Measurements from ENCODE around the gene TFB2M. TPM values are rescaled to one million over a fixed set of nuclear protein-coding genes. Genes with fewer than 3 reads are reported as not detected.

Gene TFB2M
- total RNA-seq, 1 donor from 2014 or later: 6.5 TPM

GRCh38 chr1:246544001-246544400 lies 22.1 kb downstream of the TFB2M start:
- Mint-ChIP-seq H3K4me1 (ENCODE audit: low read depth, unreplicated experiment) (no peaks in the 10 kb centered on the region), H3K27me3 (ENCODE audit: unreplicated experiment) (no peaks in the 10 kb centered on the region), H3K36me3 (ENCODE audit: unreplicated experiment) (no peaks in the 10 kb centered on the region), H3K27ac (ENCODE audit: unreplicated experiment) (no peak overlapping the region), H3K4me3 (ENCODE audit: unreplicated experiment) (no peak overlapping the region), H3K9me3 (ENCODE audit: unreplicated experiment) (no peaks in the 10 kb centered on the region)
- no peak for TF ChIP-seq CTCF (IDR thresholded peaks at IDR 0.05; ENCODE audit: partially characterized antibody, unreplicated experiment)
- DNase-seq: no peak

GRCh38 chr1:246540738-246541491 lies 25.1 kb downstream of the TFB2M start:
- Mint-ChIP-seq H3K4me1 (ENCODE audit: low read depth, unreplicated experiment) (no peaks in the 10 kb centered on the region), H3K4me3 (ENCODE audit: unreplicated experiment) (no peak overlapping the region), H3K27ac (ENCODE audit: unreplicated experiment) (no peak overlapping the region), H3K9me3 (ENCODE audit: unreplicated experiment) (no peaks in the 10 kb centered on the region), H3K27me3 (ENCODE audit: unreplicated experiment) (no peaks in the 10 kb centered on the region), H3K36me3 (ENCODE audit: unreplicated experiment) (no peaks in the 10 kb centered on the region)
- no peak for TF ChIP-seq CTCF (IDR thresholded peaks at IDR 0.05; ENCODE audit: partially characterized antibody, unreplicated experiment)
- no peak for DNase-seq

GRCh38 chr1:246537887-246538286 lies 28.2 kb downstream of the TFB2M start:
- Mint-ChIP-seq H3K4me3 (ENCODE audit: unreplicated experiment) (no peak overlapping the region), H3K4me1 (ENCODE audit: low read depth, unreplicated experiment) (no peaks in the 10 kb centered on the region), H3K36me3 (ENCODE audit: unreplicated experiment) (no peaks in the 10 kb centered on the region), H3K27ac (ENCODE audit: unreplicated experiment) (no peak overlapping the region), H3K9me3 (ENCODE audit: unreplicated experiment) (no peaks in the 10 kb centered on the region), H3K27me3 (ENCODE audit: unreplicated experiment) (no peaks in the 10 kb centered on the region)
- DNase-seq: no peak
- no peak for TF ChIP-seq CTCF (IDR thresholded peaks at IDR 0.05; ENCODE audit: partially characterized antibody, unreplicated experiment)

- H3K4me1 Mint-ChIP-seq (ENCODE audit: low read depth, unreplicated experiment): no peaks in the 10 kb centered on the region
- no peak overlapping the region for H3K4me3 Mint-ChIP-seq (ENCODE audit: unreplicated experiment)
- no peaks in the 10 kb centered on the region for H3K36me3 Mint-ChIP-seq (ENCODE audit: unreplicated experiment)
- H3K9me3 Mint-ChIP-seq (ENCODE audit: unreplicated experiment): no peaks in the 10 kb centered on the region
- DNase-seq: no peak
- H3K27ac Mint-ChIP-seq (ENCODE audit: unreplicated experiment): no peak overlapping the region
- H3K27me3 Mint-ChIP-seq (ENCODE audit: unreplicated experiment): no peaks in the 10 kb centered on the region
- no peak for TF ChIP-seq CTCF (IDR thresholded peaks at IDR 0.05; ENCODE audit: partially characterized antibody, unreplicated experiment)
These were observed 28.6 kb downstream of the TFB2M start for GRCh38 chr1:246537441-246537840.

GRCh38 chr1:246534114-246534513 lies 31.9 kb downstream of the TFB2M start:
- Mint-ChIP-seq H3K27ac (ENCODE audit: unreplicated experiment) (no peak overlapping the region), H3K36me3 (ENCODE audit: unreplicated experiment) (peaks cover 11% of the 10 kb centered on the region), H3K4me3 (ENCODE audit: unreplicated experiment) (no peak overlapping the region), H3K27me3 (ENCODE audit: unreplicated experiment) (peaks cover 4% of the 10 kb centered on the region), H3K4me1 (ENCODE audit: low read depth, unreplicated experiment) (no peaks in the 10 kb centered on the region), H3K9me3 (ENCODE audit: unreplicated experiment) (peaks cover 4% of the 10 kb centered on the region)
- no peak for DNase-seq
- no peak for TF ChIP-seq CTCF (IDR thresholded peaks at IDR 0.05; ENCODE audit: partially characterized antibody, unreplicated experiment)
